Aorta (tissue), 5 donors: ENCODE measurements around the gene ADGRG6. TPM values are rescaled to one million over a fixed set of nuclear protein-coding genes. Genes with fewer than 3 reads are reported as not detected.

Source experiments
- ATAC-seq: fragments of 200-7000 bp; cut with Tn5 transposase; one replicate; pipeline ENCODE4 v1.9.1; 2022; ENCODE audit warnings: moderate library complexity; ENCODE audit not compliant: low FRiP score
- DNase-seq, 2 donors: peaks; one replicate each; pipeline ENCODE4 v3.0.0-alpha.2; 2020
- H3K27ac ChIP-seq, 2 donors: one replicate each; pipeline ENCODE4 v1.5.1; 2013; ENCODE audit warnings: low read length in 2 of 2, mild to moderate bottlenecking in 2 of 2, moderate library complexity in 2 of 2, control low read depth in 1 of 2, inconsistent platforms in 1 of 2, low read depth in 1 of 2
- H3K27me3 ChIP-seq, 2 donors: one replicate each; pipeline ENCODE4 v1.6.1; 2013; ENCODE audit warnings: control low read depth in 1 of 2, low read length in 1 of 2, mild to moderate bottlenecking in 1 of 2, moderate library complexity in 1 of 2; ENCODE audit not compliant: insufficient read depth in 2 of 2, control insufficient read depth in 1 of 2
- H3K36me3 ChIP-seq, 2 donors: one replicate each; pipeline ENCODE4 v1.6.1; 2013; ENCODE audit warnings: control low read depth in 1 of 2, low read length in 1 of 2, mild to moderate bottlenecking in 1 of 2; ENCODE audit not compliant: insufficient read depth in 2 of 2, control insufficient read depth in 1 of 2
- H3K4me1 ChIP-seq, 2 donors: one replicate each; pipeline ENCODE4 v1.6.1; 2013; ENCODE audit warnings: low read length in 2 of 2, control low read depth in 1 of 2, mild to moderate bottlenecking in 1 of 2, moderate library complexity in 1 of 2; ENCODE audit not compliant: insufficient read depth in 2 of 2, control insufficient read depth in 1 of 2
- H3K4me3 ChIP-seq, 2 donors: one replicate each; pipeline ENCODE4 v1.5.1; 2013; ENCODE audit warnings: low read length in 2 of 2, control low read depth in 1 of 2, mild to moderate bottlenecking in 1 of 2
- H3K9me3 ChIP-seq: one replicate; pipeline ENCODE4 v1.6.1; 2013; ENCODE audit warnings: mild to moderate bottlenecking, low read length; ENCODE audit not compliant: control insufficient read depth
- WGBS, 2 donors: extraction: QIAGEN DNeasy Blood & Tissue Kit; methylation state at CpG; one replicate each; pipeline ENCODE4 v1.1.7; 2013; 5-methylcytosine and 5-hydroxymethylcytosine counted together
- intact Hi-C, 2 donors: fragments of 100-400 bp; cut with DNase I; formaldehyde crosslinking; loops; one replicate each; pipeline versions ENCODE4 v1.14.2 to v1.15.0; 2022
- polyA plus RNA-seq, 2 donors: library from polyadenylated mRNA; stranded (reverse); fragments of 200-250 nt; gene quantifications; one replicate each; pipeline ENCODE4 v1.2.3, GENCODE V29; 2013
- total RNA-seq, 2 donors: library from RNA; stranded (reverse); fragmentation: NEBNext Ultra II Directional; extraction: Animal tissue kit (Norgen Biotek cat#: 25700); gene quantifications; one replicate each; pipeline ENCODE4 v1.2.1, GENCODE V29; 2021
- donor health status: healthy with polysubstance abuse.
- donor health status: Bipolar disorder and iron deficiency.
- donor health status: DM: no; HTN: no; CAD: no.
- donor health status: DM: no; HTN: no; CAD: no.
- donor health status: DM: yes; HTN: yes; CAD: no.

Gene ADGRG6
- total and polyA plus RNA-seq, 4 donors: 0.18 to 15.7 (median 7.8) TPM

- 97 to 100% methylated on average over 1 of the region's 1 CpG for WGBS, 2 donors
- Histone ChIP-seq H3K9me3 (no peaks in the 10 kb centered on the region), H3K27ac (no peak overlapping the region), H3K36me3 (no peaks in the 10 kb centered on the region), H3K4me1 (no peaks in the 10 kb centered on the region), H3K4me3 (no peak overlapping the region), H3K27me3 (no peaks in the 10 kb centered on the region)
- no peak for DNase-seq
- ATAC-seq: no peak
- intact Hi-C loops: no loop called here
Measured at GRCh38 chr6:142306736-142307135, 4.9 kb downstream of the ADGRG6 start.

- Histone ChIP-seq H3K9me3 (no peaks in the 10 kb centered on the region), H3K27me3 (no peaks in the 10 kb centered on the region), H3K36me3 (no peaks in the 10 kb centered on the region), H3K27ac (no peak overlapping the region), H3K4me3 (no peak overlapping the region), H3K4me1 (no peaks in the 10 kb centered on the region)
- WGBS, 2 donors: 87 to 91% methylated on average over 2 of the region's 2 CpGs
- intact Hi-C loops: no loop called here
- DNase-seq (no peak), ATAC-seq (no peak)
Measured at GRCh38 chr6:142307963-142308748, 6.3 kb downstream of the ADGRG6 start.

GRCh38 chr6:142309426-142309825 is 7.6 kb downstream of the ADGRG6 start:
- ATAC-seq (no peak), DNase-seq (no peak)
- no peaks in the 10 kb centered on the region for H3K9me3 ChIP-seq
- H3K36me3 ChIP-seq: no peaks in the 10 kb centered on the region
- H3K4me3 ChIP-seq: no peak overlapping the region
- H3K27ac ChIP-seq: no peak overlapping the region
- no peaks in the 10 kb centered on the region for H3K4me1 ChIP-seq
- H3K27me3 ChIP-seq: no peaks in the 10 kb centered on the region
- intact Hi-C loops: no loop called here
- 92 to 93% methylated on average over 2 of the region's 2 CpGs for WGBS, 2 donors

GRCh38 chr6:142313284-142313683 is 11.5 kb downstream of the ADGRG6 start:
- DNase-seq (no peak), ATAC-seq (no peak)
- Histone ChIP-seq H3K4me1 (no peaks in the 10 kb centered on the region), H3K36me3 (no peaks in the 10 kb centered on the region), H3K4me3 (no peak overlapping the region), H3K27me3 (no peaks in the 10 kb centered on the region), H3K27ac (no peak overlapping the region), H3K9me3 (no peaks in the 10 kb centered on the region)
- 43 to 51% methylated on average over 2 of the region's 2 CpGs for WGBS, 2 donors
- intact Hi-C loops: no loop called here

GRCh38 chr6:142316791-142317368 is 15.1 kb downstream of the ADGRG6 start:
- no peaks in the 10 kb centered on the region for H3K9me3 ChIP-seq
- no peaks in the 10 kb centered on the region for H3K36me3 ChIP-seq
- 79 to 81% methylated on average over 1 of the region's 1 CpG for WGBS, 2 donors
- DNase-seq: no peak
- H3K4me3 ChIP-seq: no peak overlapping the region
- intact Hi-C loops: no loop called here
- ATAC-seq: no peak
- no peak overlapping the region for H3K27ac ChIP-seq
- H3K4me1 ChIP-seq: no peaks in the 10 kb centered on the region
- H3K27me3 ChIP-seq: no peaks in the 10 kb centered on the region

GRCh38 chr6:142318714-142319113 is 16.9 kb downstream of the ADGRG6 start:
- DNase-seq (no peak), ATAC-seq (no peak)
- WGBS, 2 donors: 78 to 89% methylated on average over 1 of the region's 1 CpG
- intact Hi-C loops: no loop called here
- H3K27me3 ChIP-seq: no peaks in the 10 kb centered on the region
- H3K36me3 ChIP-seq: no peaks in the 10 kb centered on the region
- H3K9me3 ChIP-seq: no peaks in the 10 kb centered on the region
- no peak overlapping the region for H3K4me3 ChIP-seq
- H3K27ac ChIP-seq: no peak overlapping the region
- no peaks in the 10 kb centered on the region for H3K4me1 ChIP-seq

- Histone ChIP-seq H3K9me3 (no peaks in the 10 kb centered on the region), H3K4me3 (no peak overlapping the region), H3K27ac (no peak overlapping the region), H3K27me3 (no peaks in the 10 kb centered on the region), H3K4me1 (no peaks in the 10 kb centered on the region), H3K36me3 (no peaks in the 10 kb centered on the region)
- intact Hi-C loops: no loop called here
- no peak for ATAC-seq
- no peak for DNase-seq
- WGBS, 2 donors: 43 to 48% methylated on average over 3 of the region's 3 CpGs
Measured at GRCh38 chr6:142320366-142320765, 18.6 kb downstream of the ADGRG6 start.

- Histone ChIP-seq H3K4me1 (no peaks in the 10 kb centered on the region), H3K9me3 (no peaks in the 10 kb centered on the region), H3K36me3 (no peaks in the 10 kb centered on the region), H3K27me3 (no peaks in the 10 kb centered on the region), H3K27ac (no peak overlapping the region), H3K4me3 (no peak overlapping the region)
- WGBS, 2 donors: 57 to 63% methylated on average over 3 of the region's 3 CpGs
- no peak for ATAC-seq
- DNase-seq: no peak
- intact Hi-C loops: no loop called here
Measured at GRCh38 chr6:142321451-142321850, 19.6 kb downstream of the ADGRG6 start.

- Histone ChIP-seq H3K27me3 (no peaks in the 10 kb centered on the region), H3K27ac (no peak overlapping the region), H3K36me3 (no peaks in the 10 kb centered on the region), H3K4me3 (no peak overlapping the region), H3K4me1 (no peaks in the 10 kb centered on the region), H3K9me3 (no peaks in the 10 kb centered on the region)
- no peak for DNase-seq
- WGBS, 2 donors: 93 to 96% methylated on average over 5 of the region's 5 CpGs
- intact Hi-C loops: no loop called here
- no peak for ATAC-seq
Measured at GRCh38 chr6:142322066-142322465, 20.3 kb downstream of the ADGRG6 start.
